Prostate gland (tissue), 2 donors: ENCODE results near the gene ALDH6A1. TPM values are rescaled to one million over a fixed set of nuclear protein-coding genes. Genes with fewer than 3 reads are reported as not detected.
A peak's percentile ranks its signal among the peaks of the same experiment; 100 is the strongest.

Experiments
- DNase-seq: peaks from one replicate; pipeline ENCODE4 v3.0.0-alpha.2; 2019; ENCODE audit warnings: low spot score
- H3K27ac ChIP-seq, 2 donors: fragments of 200-600 bp; sonication (generic); 2 replicates each; pipeline ENCODE4 v1.5.1; 2017 to 2019
- H3K27me3 ChIP-seq: fragments of 200-600 bp; sonication (generic); replicated peaks from 2 replicates; pipeline ENCODE4 v1.5.1; 2019; ENCODE audit not compliant: insufficient read depth
- H3K36me3 ChIP-seq, 2 donors: fragments of 200-600 bp; sonication (generic); 1 replicate in 1 of 2; 2 replicates in 1 of 2; pipeline versions ENCODE4 v1.5.1 to v1.8.1; 2017 to 2019
- H3K4me1 ChIP-seq: fragments of 200-600 bp; sonication (generic); replicated peaks from 2 replicates; pipeline ENCODE4 v1.5.1; 2019
- H3K4me3 ChIP-seq, 2 donors: fragments of 200-600 bp; sonication (generic); 2 replicates each; pipeline ENCODE4 v1.5.1; 2017 to 2019
- H3K9me3 ChIP-seq: fragments of 200-600 bp; sonication (generic); 2 replicates; pipeline ENCODE4 v1.5.1; 2017
- POLR2A ChIP-seq: fragments of 450-650 bp; IDR thresholded peaks from one replicate; pipeline ENCODE4 v1.6.1; 2016; ENCODE audit warnings: antibody characterized with exemption, mild to moderate bottlenecking
- POLR2AphosphoS5 ChIP-seq: sonication (generic); formaldehyde crosslinking; IDR thresholded peaks from one replicate; pipeline ENCODE4 v1.6.1; 2017; ENCODE audit warnings: antibody characterized with exemption
- WGBS: methylation state at CpG from one replicate; pipeline ENCODE4 v1.1.5; 2018; 5-methylcytosine and 5-hydroxymethylcytosine counted together
- intact Hi-C: fragments of 100-400 bp; cut with DNase I; formaldehyde crosslinking; loops from one replicate; pipeline ENCODE4 v1.14.2; 2022
- total RNA-seq, 2 donors: library from RNA; depleted of rRNA; stranded (reverse); fragments of >200 nt; gene quantifications; one replicate each; pipeline ENCODE4 v1.1.0, GENCODE V29; 2016
- TF ChIP-seq, protein P1 (sequence below), 4 experiments: fragments of 200-600 bp in 2 of 4; fragments of 450-650 bp in 2 of 4; sonication (generic) in 2 of 4; IDR thresholded peaks; 1 replicate in 3 of 4; 2 replicates in 1 of 4; pipeline ENCODE4 v1.5.1; 2016 to 2019; ENCODE audit warnings: antibody characterized with exemption in 4 of 4, mild to moderate bottlenecking in 2 of 4, moderate library complexity in 2 of 4

Gene ALDH6A1
- total RNA-seq, 2 donors from 2014 or later = 78.2 to 85.8 TPM

DNA sequence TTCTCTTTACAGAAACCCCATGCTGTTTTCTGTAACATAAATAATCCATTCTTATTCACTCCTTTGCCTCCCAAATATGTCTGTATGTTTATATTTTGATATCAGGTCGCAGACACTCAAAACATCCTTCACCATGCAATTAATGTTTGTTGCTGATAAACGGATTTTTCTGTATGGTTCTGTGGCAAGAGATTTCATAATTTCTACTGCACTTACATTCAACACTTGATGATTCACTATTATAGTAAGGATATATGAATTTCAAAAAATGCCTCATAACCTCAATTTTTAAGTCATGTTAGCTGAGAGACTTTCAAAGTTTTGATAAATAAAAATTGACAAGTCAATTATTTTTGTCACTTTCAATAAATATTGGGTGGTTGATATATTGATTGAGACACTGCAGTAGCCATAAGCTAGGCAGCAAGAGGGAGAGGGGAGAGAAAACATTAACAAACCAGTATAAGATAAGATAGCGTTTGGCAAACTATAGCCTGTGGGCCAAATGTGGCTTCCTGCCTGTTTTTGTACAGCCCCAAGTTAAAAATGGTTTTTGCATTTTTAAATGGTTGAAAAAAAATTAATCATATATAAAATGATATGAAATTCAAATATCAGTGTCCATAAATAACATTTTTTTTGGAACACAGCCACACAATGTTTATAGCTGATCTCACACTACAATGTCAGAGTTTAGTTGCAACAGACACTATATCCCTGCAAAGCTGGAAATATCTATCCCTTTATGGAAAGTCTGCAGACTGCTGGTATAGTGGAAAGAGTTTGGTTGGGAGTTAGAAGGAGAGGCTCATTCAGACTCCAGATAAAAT, 18.3 kb downstream of the ALDH6A1 start:
- DNase-seq = no peak
- Histone ChIP-seq H3K4me1 (no peaks in the 10 kb centered on the region), H3K36me3 (peaks cover 0 to 5% of the 10 kb centered on the region in 2 donors), H3K27me3 (no peaks in the 10 kb centered on the region), H3K9me3 (no peaks in the 10 kb centered on the region), H3K27ac (no peak overlapping the region), H3K4me3 (no peak overlapping the region)
- intact Hi-C loops = no loop called here
- 90% methylated on average over 3 of the region's 3 CpGs for WGBS
- TF ChIP-seq, protein P1, sequence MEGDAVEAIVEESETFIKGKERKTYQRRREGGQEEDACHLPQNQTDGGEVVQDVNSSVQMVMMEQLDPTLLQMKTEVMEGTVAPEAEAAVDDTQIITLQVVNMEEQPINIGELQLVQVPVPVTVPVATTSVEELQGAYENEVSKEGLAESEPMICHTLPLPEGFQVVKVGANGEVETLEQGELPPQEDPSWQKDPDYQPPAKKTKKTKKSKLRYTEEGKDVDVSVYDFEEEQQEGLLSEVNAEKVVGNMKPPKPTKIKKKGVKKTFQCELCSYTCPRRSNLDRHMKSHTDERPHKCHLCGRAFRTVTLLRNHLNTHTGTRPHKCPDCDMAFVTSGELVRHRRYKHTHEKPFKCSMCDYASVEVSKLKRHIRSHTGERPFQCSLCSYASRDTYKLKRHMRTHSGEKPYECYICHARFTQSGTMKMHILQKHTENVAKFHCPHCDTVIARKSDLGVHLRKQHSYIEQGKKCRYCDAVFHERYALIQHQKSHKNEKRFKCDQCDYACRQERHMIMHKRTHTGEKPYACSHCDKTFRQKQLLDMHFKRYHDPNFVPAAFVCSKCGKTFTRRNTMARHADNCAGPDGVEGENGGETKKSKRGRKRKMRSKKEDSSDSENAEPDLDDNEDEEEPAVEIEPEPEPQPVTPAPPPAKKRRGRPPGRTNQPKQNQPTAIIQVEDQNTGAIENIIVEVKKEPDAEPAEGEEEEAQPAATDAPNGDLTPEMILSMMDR (IDR thresholded peaks at IDR 0.05) = no peak
- no peak for TF ChIP-seq POLR2A
- no peak for TF ChIP-seq POLR2AphosphoS5

DNA sequence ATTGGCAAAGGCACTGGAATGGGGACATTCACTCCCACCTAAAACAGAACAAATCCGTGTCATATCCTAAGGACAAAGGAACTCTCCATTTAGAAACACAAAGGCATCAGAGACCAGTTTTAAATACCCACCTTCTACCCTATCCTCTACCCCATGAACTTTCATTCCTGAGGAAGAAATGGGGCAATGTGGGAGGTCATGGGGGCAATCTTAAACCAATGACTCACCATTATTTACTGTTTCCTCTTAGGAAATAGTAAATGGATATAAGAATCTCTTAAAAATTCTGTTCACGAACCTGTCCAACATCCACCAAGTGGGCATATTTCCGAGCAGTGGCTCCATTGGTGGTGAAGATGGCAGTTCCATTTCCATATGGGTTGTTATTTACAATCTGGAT, 19.4 kb downstream of the ALDH6A1 start:
- Histone ChIP-seq H3K27ac (no peak overlapping the region), H3K27me3 (no peaks in the 10 kb centered on the region), H3K4me1 (no peaks in the 10 kb centered on the region), H3K4me3 (no peak overlapping the region), H3K36me3 (peaks cover 0 to 9% of the 10 kb centered on the region in 2 donors), H3K9me3 (no peaks in the 10 kb centered on the region)
- WGBS = 78% methylated on average over 3 of the region's 3 CpGs
- no peak for DNase-seq
- TF ChIP-seq POLR2A = no peak
- TF ChIP-seq, protein P1 (IDR thresholded peaks at IDR 0.05) = no peak
- no peak for TF ChIP-seq POLR2AphosphoS5
- intact Hi-C loops = no loop called here

DNA sequence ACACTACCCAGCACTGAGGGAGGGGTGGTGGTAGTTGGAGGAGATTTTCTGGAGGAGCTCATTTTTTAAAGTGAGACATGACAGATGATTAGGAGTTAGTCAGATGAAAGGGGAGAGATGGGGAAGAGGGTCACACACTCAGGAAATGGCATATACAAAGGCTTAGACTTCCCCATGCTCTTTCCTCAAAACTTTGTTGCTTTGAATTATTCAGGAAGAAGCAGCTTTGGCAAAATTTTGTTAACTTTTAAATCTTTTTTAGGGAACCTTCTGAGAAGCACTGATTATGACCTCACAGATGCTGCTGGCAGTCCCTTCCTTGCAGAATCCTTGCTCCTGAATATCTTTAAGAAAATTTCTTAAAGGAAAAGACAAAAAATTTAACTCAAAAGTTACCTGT, 19.8 kb downstream of the ALDH6A1 start:
- TF ChIP-seq, protein P1 (IDR thresholded peaks at IDR 0.05) = no peak
- TF ChIP-seq POLR2A (no peak), POLR2AphosphoS5 (no peak)
- H3K27ac ChIP-seq = no peak overlapping the region
- H3K9me3 ChIP-seq = no peaks in the 10 kb centered on the region
- peaks cover 0 to 9% of the 10 kb centered on the region in 2 donors for H3K36me3 ChIP-seq
- intact Hi-C loops = no loop called here
- no peaks in the 10 kb centered on the region for H3K4me1 ChIP-seq
- DNase-seq = no peak
- H3K4me3 ChIP-seq = no peak overlapping the region
- H3K27me3 ChIP-seq = no peaks in the 10 kb centered on the region

DNA sequence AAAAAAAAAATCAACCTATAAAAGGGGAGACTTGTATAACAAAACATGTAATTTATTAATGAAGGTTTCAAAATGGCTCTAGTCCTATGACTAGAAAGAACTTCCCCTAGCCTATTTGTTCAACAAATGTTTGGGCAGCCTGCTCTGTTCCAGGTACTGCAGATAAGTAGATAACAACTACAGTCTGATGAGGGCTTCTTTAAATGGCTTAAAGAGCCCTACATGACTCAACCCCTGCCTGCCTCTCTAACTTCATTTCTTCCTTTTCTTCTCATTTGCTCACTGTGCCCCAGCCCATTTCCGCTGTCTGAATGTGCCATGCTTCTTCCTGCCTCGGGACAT, 21.5 kb downstream of the ALDH6A1 start:
- H3K27ac ChIP-seq = no peak overlapping the region
- H3K4me1 ChIP-seq = no peaks in the 10 kb centered on the region
- H3K27me3 ChIP-seq = no peaks in the 10 kb centered on the region
- 79% methylated on average over 2 of the region's 2 CpGs for WGBS
- H3K36me3 ChIP-seq = peaks cover 0 to 9% of the 10 kb centered on the region in 2 donors
- peak; percentile 24 for DNase-seq
- intact Hi-C loops = no loop called here
- H3K4me3 ChIP-seq = no peak overlapping the region
- TF ChIP-seq, protein P1 (IDR thresholded peaks at IDR 0.05) = no peak
- TF ChIP-seq POLR2AphosphoS5 (peak; percentile 49), POLR2A (no peak)
- H3K9me3 ChIP-seq = no peaks in the 10 kb centered on the region

DNA sequence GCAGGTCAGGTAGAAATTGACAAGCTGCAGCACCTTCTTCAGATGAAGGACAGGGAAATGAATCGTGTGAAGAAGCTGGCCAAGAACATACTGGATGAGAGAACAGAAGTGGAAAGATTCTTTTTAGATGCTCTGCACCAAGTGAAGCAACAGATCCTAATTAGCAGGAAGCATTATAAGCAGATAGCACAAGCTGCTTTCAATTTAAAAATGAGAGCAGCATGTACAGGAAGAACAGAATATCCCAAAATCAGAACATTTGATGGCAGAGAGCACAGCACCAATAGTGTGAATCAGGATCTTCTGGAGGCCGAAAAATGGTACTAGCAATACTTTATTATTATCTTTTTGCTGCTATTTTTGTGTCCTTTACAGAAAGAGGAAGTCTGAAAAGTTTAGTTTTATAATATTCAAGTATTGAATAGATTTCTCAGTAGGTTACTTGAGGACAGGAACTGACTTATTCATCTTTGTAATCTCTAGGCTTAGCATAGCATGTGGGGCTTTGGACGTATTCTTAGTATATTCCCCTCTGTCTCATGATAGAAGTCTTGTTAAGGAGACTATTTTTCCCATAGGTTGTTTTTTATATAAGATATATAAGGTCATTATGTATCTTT, 34.3 kb downstream of the ALDH6A1 start:
- Histone ChIP-seq H3K27me3 (no peaks in the 10 kb centered on the region), H3K4me1 (no peaks in the 10 kb centered on the region), H3K27ac (no peak overlapping the region), H3K36me3 (no peaks in the 10 kb centered on the region), H3K9me3 (no peaks in the 10 kb centered on the region), H3K4me3 (no peak overlapping the region)
- intact Hi-C loops = no loop called here
- 65% methylated on average over 3 of the region's 3 CpGs for WGBS
- TF ChIP-seq, protein P1 (IDR thresholded peaks at IDR 0.05) = no peak
- TF ChIP-seq POLR2AphosphoS5 (no peak), POLR2A (no peak)
- no peak for DNase-seq
